GM12864 (cell line): Measurements from ENCODE around the gene TMEM100.

Source experiments
- DNase-seq: peaks from one replicate; pipeline ENCODE4 v3.0.0-alpha.2; 2011; ENCODE audit warnings: low read depth
- H3K4me3 ChIP-seq: 2 replicates; pipeline ENCODE4 v1.5.1; 2011; ENCODE audit warnings: mild to moderate bottlenecking, low read depth, low read length, control low read depth
- TF ChIP-seq, protein P1 (sequence below): IDR thresholded peaks from 2 replicates; pipeline ENCODE4 v1.5.1; 2011; ENCODE audit warnings: low read depth, mild to moderate bottlenecking, moderate library complexity, low read length, control low read depth, inconsistent platforms; ENCODE audit errors: missing control alignments

TMEM100 gene

DNA sequence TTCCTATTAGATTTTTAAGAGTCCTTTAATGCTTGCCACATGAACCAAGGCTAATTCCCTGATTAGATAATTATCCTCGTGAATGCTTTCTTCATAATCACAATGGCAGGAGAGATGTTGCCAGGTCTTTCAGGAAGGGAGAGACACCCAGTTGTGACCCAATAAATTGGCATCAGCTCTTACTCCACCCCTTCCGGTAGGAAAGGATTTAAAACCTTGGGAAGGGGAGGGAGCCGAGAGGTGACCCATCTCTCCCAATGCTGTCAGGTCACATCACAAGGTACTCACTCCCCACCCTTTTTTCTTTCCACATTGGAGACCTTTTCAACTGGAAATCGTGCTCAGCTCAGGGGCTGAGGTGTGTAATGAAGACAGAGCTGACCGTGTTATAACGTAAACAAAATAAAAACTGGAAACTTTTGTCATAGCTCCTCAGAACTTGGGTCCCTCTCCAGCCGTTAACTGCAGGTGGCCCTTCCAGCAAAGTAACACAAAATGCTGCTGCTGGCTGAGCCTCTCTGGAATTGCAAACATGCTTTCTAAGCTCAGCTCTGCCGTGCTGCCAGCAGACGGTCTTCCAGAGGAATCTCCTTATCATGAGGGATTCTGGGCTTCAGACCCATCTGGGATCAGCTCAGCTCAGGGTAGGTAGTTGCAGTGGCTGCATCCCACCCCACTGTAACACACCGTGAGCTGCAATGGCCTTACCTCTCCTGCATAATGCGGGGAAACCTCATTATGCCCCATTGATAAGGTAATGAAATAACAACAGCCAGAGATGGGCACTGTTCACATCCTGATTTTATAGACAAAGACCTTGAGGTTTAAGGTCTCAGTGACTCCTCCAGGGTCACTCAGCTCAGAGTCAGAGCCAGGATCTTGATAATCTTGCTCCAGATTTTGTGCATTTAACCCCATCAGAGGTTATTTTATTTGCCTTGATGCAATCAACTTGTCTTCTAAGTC lies 15.6 kb downstream of the TMEM100 start:
- H3K4me3 ChIP-seq: no peak overlapping the region
- TF ChIP-seq, protein P1, sequence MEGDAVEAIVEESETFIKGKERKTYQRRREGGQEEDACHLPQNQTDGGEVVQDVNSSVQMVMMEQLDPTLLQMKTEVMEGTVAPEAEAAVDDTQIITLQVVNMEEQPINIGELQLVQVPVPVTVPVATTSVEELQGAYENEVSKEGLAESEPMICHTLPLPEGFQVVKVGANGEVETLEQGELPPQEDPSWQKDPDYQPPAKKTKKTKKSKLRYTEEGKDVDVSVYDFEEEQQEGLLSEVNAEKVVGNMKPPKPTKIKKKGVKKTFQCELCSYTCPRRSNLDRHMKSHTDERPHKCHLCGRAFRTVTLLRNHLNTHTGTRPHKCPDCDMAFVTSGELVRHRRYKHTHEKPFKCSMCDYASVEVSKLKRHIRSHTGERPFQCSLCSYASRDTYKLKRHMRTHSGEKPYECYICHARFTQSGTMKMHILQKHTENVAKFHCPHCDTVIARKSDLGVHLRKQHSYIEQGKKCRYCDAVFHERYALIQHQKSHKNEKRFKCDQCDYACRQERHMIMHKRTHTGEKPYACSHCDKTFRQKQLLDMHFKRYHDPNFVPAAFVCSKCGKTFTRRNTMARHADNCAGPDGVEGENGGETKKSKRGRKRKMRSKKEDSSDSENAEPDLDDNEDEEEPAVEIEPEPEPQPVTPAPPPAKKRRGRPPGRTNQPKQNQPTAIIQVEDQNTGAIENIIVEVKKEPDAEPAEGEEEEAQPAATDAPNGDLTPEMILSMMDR: no peak
- DNase-seq: no peak

DNA sequence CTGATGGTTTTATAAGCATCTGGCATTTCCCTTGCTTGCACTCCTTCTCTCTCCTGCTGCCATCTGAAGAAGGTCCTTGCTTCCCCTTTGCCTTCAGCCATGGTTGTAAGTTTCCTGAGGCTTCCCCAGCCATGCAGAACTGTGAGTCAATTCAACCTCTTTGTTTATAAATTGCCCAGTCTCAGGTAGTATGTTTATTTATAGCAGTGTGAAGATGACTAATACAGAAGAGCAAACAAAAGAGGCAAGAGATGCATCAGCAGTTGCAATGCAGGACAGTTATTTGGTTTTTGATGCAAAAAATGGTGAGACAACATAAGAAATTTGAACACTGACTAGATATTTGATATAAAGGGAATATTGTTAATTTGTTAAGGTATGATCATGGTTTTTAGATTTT lies 16.8 kb downstream of the TMEM100 start:
- TF ChIP-seq, protein P1: no peak
- no peak for DNase-seq
- no peak overlapping the region for H3K4me3 ChIP-seq

DNA sequence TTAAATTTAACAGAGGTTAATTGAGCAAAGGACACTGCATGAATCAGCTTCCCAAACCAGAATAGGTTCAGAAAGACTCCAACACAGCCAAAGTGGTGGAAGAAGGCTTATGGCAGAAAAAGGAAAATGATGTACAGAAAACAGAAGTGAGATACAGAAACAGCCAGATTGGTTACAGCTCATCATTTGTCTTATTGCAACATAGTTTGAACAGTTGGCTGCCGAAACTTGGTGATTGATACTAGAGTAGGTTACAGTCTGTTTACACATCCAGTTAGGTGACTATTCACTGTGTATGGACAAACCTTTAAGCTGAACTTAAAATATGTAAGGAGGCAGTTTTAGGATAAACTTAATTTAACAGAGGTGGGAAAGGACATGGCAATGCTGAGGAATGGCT lies 18.3 kb downstream of the TMEM100 start:
- TF ChIP-seq, protein P1: no peak
- DNase-seq: no peak
- no peak overlapping the region for H3K4me3 ChIP-seq

DNA sequence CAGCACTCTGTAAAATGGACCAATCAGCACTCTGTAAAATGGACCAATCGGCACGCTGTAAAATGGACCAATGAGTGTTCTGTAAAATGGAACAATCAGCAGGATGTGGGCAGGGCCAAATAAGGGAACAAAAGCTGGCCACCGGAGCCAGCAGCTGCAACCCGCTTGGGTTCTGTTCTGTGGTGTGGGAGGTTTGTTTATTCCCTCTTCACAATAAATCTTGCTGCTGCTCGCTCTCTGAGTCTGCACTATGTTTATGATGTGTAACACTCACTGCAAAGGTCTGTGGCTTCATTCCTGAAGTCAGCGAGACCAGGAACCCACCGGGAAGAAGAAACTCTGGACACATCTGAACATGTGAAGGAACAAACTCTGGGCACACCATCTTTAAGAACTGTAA lies 20.5 kb downstream of the TMEM100 start:
- no peak for DNase-seq
- TF ChIP-seq, protein P1: no peak
- H3K4me3 ChIP-seq: no peak overlapping the region

DNA sequence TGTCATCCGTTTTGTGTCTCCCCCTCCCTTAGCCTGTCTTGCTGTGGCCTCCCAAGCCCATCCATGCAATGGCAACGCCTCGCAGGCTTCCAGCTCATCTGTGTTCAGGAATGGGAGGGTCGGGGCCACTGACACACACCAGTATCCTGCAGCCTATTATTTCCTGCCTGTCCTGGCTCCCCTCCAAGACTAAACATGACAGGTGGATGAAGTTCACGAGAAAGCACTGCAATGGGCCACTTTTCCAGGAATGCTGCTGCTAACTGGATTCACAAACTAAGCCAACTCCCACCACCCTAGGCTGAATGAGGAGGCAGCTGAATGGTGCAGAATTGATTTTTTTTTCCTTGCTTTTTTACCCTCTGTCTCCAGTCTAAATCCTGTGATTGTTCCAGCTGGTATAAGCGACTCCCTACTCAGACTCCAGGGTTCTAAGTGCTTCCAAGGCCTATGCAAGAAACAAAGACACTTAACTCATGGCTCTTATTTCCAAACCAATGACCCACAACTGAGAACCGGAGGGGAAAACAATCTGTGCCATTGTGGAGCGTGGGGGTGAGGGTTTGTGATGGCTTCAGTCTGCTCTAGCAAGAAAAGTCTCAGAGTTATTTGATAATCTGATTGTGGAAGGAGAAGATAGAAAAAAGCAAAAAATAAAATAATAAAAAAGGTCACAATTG lies 23.3 kb downstream of the TMEM100 start:
- TF ChIP-seq, protein P1: no peak
- H3K4me3 ChIP-seq: no peak overlapping the region
- no peak for DNase-seq

DNA sequence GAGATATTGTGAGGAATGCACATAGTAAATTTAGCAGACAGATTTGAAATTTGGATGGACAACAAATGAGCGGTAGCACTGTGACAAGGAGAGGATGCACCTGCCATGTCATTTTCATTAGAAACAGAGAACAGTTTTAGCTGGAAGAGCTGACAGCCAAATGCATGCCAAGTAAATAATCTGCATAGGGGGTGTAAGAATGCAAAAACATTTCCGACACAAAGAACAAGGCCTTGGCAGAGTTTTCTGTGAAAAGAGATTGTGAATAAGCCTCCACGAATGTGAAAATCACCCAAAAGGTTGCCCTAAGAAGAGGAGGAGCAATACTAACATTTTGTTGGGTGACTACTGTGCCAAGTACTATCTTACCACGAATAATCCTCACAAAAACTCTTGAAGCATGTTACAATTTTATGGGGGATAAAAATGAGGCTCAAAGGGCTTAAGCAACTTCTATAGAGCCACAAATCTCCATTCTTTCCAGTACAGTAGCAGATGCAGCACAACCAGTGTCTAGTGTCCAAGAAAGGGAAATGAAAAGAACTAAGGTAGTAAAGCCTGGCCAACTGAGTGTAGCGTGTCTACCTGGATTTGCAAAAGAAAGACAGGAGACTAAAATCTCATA lies 28.3 kb downstream of the TMEM100 start:
- no peak for DNase-seq
- H3K4me3 ChIP-seq: no peak overlapping the region
- TF ChIP-seq, protein P1: no peak
